ENCODE data around the gene PRSS38.

GRCh38 chr1:227778401-227778947 lies 37.0 kb upstream of the PRSS38 start:
- no peak for TF ChIP-seq MAX (IDR thresholded peaks at IDR 0.05)
- TF ChIP-seq CTCF (IDR thresholded peaks at IDR 0.05) = no peak
- no peak for TF ChIP-seq RCOR1 (IDR thresholded peaks at IDR 0.05; ENCODE audit: low read depth, low read length)
- TF ChIP-seq RFX5 (IDR thresholded peaks at IDR 0.05) = no peak
